K562 (cell line): Measurements from ENCODE around the gene CRYBB2. TPM values are rescaled to one million over a fixed set of nuclear protein-coding genes. Genes with fewer than 3 reads are reported as not detected.
"Not testable (repeated sequence)": the region's sequence is repeated elsewhere in the genome, so short reads cannot be mapped to it uniquely, and the experiment has no call there.

Experiments used
- ATAC-seq: fragments of 200-7000 bp; cut with Tn5 transposase; 3 replicates; pipeline ENCODE4 v1.9.1; 2020; ENCODE audit warnings: moderate library complexity
- BruUV-seq: library from RNA; stranded (reverse); fragments of 400-500 nt; replicated peaks from 2 replicates; lab custom pipeline; 2021; lab: Mats Ljungman, UMichigan
- CTCF ChIA-PET: fragments of 300-600 bp; formaldehyde crosslinking; extraction: SDS; loops from one replicate; lab custom pipeline; 2021; ENCODE audit warnings: low intra/inter-chr PET ratio; lab: Yijun Ruan, JAX
- POLR2A ChIA-PET: fragments of 300-600, 350-650 bp; sonication (Branson Sonifier 250); formaldehyde crosslinking; extraction: SDS; loops from one replicate; lab custom pipeline; 2021; ENCODE audit warnings: antibody characterized with exemption, inconsistent platforms; lab: Yijun Ruan, JAX
- DNase-seq, 4 experiments: peaks; one replicate each; pipeline versions ENCODE4 v3.0.0 to v3.0.0-alpha.2; 2011 to 2018; ENCODE audit warnings: low spot score in 3 of 4, mixed read lengths in 3 of 4; ENCODE audit errors: extremely low read depth in 1 of 4
- FAIRE-seq: peaks from 2 replicates; lab custom pipeline; 2011; peaks lifted over from hg19 to GRCh38; lab: Jason Lieb, UNC
- H2AFZ ChIP-seq: 2 replicates; pipeline ENCODE4 v1.6.0; 2011; ENCODE audit warnings: low read depth, low read length, control low read depth, inconsistent platforms
- H3K27ac ChIP-seq: fragments of 200-600 bp; 3 replicates; pipeline ENCODE4 v1.8.0; 2011; ENCODE audit warnings: low read depth, mild to moderate bottlenecking, control low read depth, inconsistent platforms, low read length, moderate library complexity, mixed read lengths; ENCODE audit errors: extremely low read depth
- H3K27me3 ChIP-seq, 2 experiments: fragments of 300-600 bp in 1 of 2; 2 replicates in 1 of 2; 3 replicates in 1 of 2; pipeline versions ENCODE4 v1.6.0 to v1.8.0; 2011; ENCODE audit warnings: inconsistent platforms in 2 of 2, low read length in 2 of 2, mild to moderate bottlenecking in 1 of 2, mixed read lengths in 1 of 2, moderate library complexity in 1 of 2; ENCODE audit not compliant: control insufficient read depth in 2 of 2, insufficient read depth in 2 of 2
- H3K36me3 ChIP-seq: fragments of 300-600 bp; 3 replicates; pipeline ENCODE4 v1.8.0; 2011; ENCODE audit warnings: mild to moderate bottlenecking, low read length, inconsistent platforms; ENCODE audit not compliant: control insufficient read depth, insufficient read depth
- H3K4me1 ChIP-seq, 2 experiments: fragments of 200-600 bp in 1 of 2; replicated peaks in 1 of 2; 2 replicates in 1 of 2; 3 replicates in 1 of 2; pipeline versions ENCODE4 v1.5.1 to v1.8.0; 2011; ENCODE audit warnings: inconsistent platforms in 2 of 2, low read length in 2 of 2, mild to moderate bottlenecking in 1 of 2, mixed read lengths in 1 of 2, moderate library complexity in 1 of 2; ENCODE audit not compliant: control insufficient read depth in 2 of 2, insufficient read depth in 2 of 2
- H3K4me2 ChIP-seq: 2 replicates; pipeline ENCODE4 v1.6.1; 2011; ENCODE audit warnings: low read length, control low read depth, inconsistent platforms, mixed read lengths; ENCODE audit not compliant: insufficient read depth
- H3K4me3 ChIP-seq: fragments of 200-600 bp; sonication (generic), shearing (Covaris generic); 2 replicates; pipeline ENCODE4 v1.5.1; 2016; ENCODE audit warnings: control low read depth, inconsistent platforms
- H3K79me2 ChIP-seq: fragments of 200-600 bp; 3 replicates; pipeline ENCODE4 v1.8.0; 2011; ENCODE audit warnings: low read length, inconsistent platforms; ENCODE audit not compliant: control insufficient read depth, insufficient read depth
- H3K9ac ChIP-seq, 2 experiments: 2 replicates each; pipeline versions ENCODE4 v1.6.0 to v1.6.1; 2011; ENCODE audit warnings: low read depth in 2 of 2, low read length in 2 of 2, control low read depth in 1 of 2, inconsistent platforms in 1 of 2, mild to moderate bottlenecking in 1 of 2, mixed read lengths in 1 of 2; ENCODE audit not compliant: insufficient read depth in 1 of 2
- H3K9me1 ChIP-seq: one replicate; pipeline ENCODE4 v1.6.0; 2011; ENCODE audit warnings: inconsistent platforms, mild to moderate bottlenecking, low read length, moderate library complexity; ENCODE audit not compliant: control insufficient read depth, insufficient read depth
- H3K9me3 ChIP-seq: replicated peaks from 2 replicates; pipeline ENCODE4 v1.5.1; 2011; ENCODE audit warnings: low read depth, low read length, inconsistent platforms; ENCODE audit not compliant: control insufficient read depth, insufficient read depth
- H4K20me1 ChIP-seq: replicated peaks from 2 replicates; pipeline ENCODE4 v1.6.1; 2011; ENCODE audit warnings: low read length, inconsistent platforms, mixed read lengths; ENCODE audit not compliant: control insufficient read depth, insufficient read depth
- WGBS: fragments of 100-300 bp; shearing (Covaris generic); methylation state at CpG from one replicate; pipeline ENCODE4 v1.1.6; 2016; ENCODE audit warnings: low coverage, mixed read lengths; ENCODE audit not compliant: insufficient coverage; ENCODE audit errors: missing lambda C conversion rate; 5-methylcytosine and 5-hydroxymethylcytosine counted together
- in situ Hi-C: fragments of 300-500 bp; cut with MboI; formaldehyde crosslinking; loops from 4 replicates; pipeline ENCODE4 v1.15.0; 2018; ENCODE audit warnings: inconsistent platforms, mixed read lengths
- intact Hi-C: fragments of 100-400 bp; cut with micrococcal nuclease; formaldehyde crosslinking; loops from 2 replicates; pipeline ENCODE4 v1.14.2; 2022
- polyA plus RNA-seq, 8 experiments: library from polyadenylated mRNA; depleted of rRNA in 4 of 8; stranded (reverse) in 5 of 8; unstranded in 3 of 8; fragments of >200 nt; fragmentation: Nextera tagmentation in 2 of 8; fragmentation: Illumina TruSeq in 1 of 8; extraction: Ambion mirVana in 2 of 8; extraction: Trizol in 1 of 8; gene quantifications; 2 replicates each; pipeline versions ENCODE4 v1.2.1 to v1.2.3, GENCODE V29; 2011 to 2014; ENCODE audit warnings: inconsistent platforms in 1 of 8, missing spikeins in 1 of 8
- total RNA-seq, 7 experiments: library from RNA; depleted of rRNA in 6 of 7; stranded (reverse); fragments of >200 nt in 6 of 7; fragmentation: Illumina TruSeq in 2 of 7; extraction: Trizol in 2 of 7; gene quantifications; 2 replicates each; pipeline versions ENCODE4 v1.2.1 to v1.2.3, GENCODE V29; 2011 to 2021; ENCODE audit warnings: low replicate concordance in 1 of 7

Gene CRYBB2
- total and polyA plus RNA-seq, 9 of the 15 experiments (the other 6 are each of a cell fraction or from before 2014, with no cell fraction given) = not detected

DNA sequence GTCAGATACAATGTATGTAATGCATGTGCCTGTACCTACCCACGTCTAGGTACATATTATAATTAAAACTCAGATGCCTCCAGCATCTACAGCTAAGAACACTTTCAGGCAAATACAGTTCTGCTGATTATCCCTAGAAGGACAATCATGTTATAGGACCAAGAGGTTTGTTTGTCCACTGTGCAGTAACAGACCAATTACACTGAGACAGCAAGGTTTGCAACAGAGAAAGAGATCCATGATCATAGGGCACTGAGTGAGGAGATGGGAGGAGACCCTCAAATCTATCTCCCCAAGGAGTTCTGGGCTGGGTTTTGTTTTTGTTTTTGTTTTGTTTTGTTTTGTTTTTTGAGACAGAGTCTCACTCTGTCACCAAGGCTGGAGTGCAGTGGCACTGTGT is 49.5 kb downstream of the CRYBB2 start:
- H3K9ac ChIP-seq, FAIRE-seq, H3K36me3 ChIP-seq, BruUV-seq, intact Hi-C loops, H3K27ac ChIP-seq, H3K4me3 ChIP-seq, H3K79me2 ChIP-seq, in situ Hi-C loops, CTCF ChIA-PET, POLR2A ChIA-PET, H4K20me1 ChIP-seq, DNase-seq, H3K9me1 ChIP-seq, H3K9me3 ChIP-seq, H2AFZ ChIP-seq, H3K4me1 ChIP-seq, H3K4me2 ChIP-seq, ATAC-seq, H3K27me3 ChIP-seq: not testable (repeated sequence)
- 0% methylated on average over 1 of the region's 1 CpG for WGBS

GRCh38 chr22:25270061-25270460 is 50.6 kb downstream of the CRYBB2 start:
- H3K9me3 ChIP-seq, DNase-seq, ATAC-seq, H2AFZ ChIP-seq, H3K4me2 ChIP-seq, H3K36me3 ChIP-seq, CTCF ChIA-PET, H3K79me2 ChIP-seq, in situ Hi-C loops, BruUV-seq, H3K9me1 ChIP-seq, H4K20me1 ChIP-seq, H3K9ac ChIP-seq, H3K27me3 ChIP-seq, H3K27ac ChIP-seq, H3K4me1 ChIP-seq, POLR2A ChIA-PET, H3K4me3 ChIP-seq, intact Hi-C loops: not testable (repeated sequence)
- WGBS = 0% methylated on average over 2 of the region's 2 CpGs
- peak; percentile 6 for FAIRE-seq

DNA sequence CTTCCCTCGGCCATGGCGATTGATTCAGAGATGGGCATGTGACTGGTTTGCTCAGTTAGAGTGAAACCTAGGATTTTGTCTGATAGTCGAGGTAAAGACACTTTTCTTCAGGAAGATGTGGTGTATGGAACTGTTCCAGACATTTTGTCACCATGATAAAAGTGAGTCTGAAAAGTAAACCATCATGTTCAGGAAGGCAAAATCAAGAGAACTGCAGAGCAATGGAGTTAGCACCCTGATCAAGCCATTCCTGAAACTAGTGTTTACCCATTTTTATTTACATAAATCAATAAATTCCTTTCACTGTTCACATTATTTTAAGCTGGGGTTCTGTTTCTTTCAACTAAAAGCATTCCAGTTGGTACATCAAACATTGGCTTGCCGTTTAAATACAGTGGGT is 53.8 kb downstream of the CRYBB2 start:
- H3K4me3 ChIP-seq, H3K9me3 ChIP-seq, BruUV-seq, FAIRE-seq, intact Hi-C loops, H3K9me1 ChIP-seq, ATAC-seq, H3K27ac ChIP-seq, H3K4me1 ChIP-seq, CTCF ChIA-PET, H2AFZ ChIP-seq, DNase-seq, in situ Hi-C loops, H3K36me3 ChIP-seq, H3K79me2 ChIP-seq, H3K27me3 ChIP-seq, H3K4me2 ChIP-seq, POLR2A ChIA-PET, H3K9ac ChIP-seq, H4K20me1 ChIP-seq: not testable (repeated sequence)
- 0% methylated on average over 4 of the region's 4 CpGs for WGBS

DNA sequence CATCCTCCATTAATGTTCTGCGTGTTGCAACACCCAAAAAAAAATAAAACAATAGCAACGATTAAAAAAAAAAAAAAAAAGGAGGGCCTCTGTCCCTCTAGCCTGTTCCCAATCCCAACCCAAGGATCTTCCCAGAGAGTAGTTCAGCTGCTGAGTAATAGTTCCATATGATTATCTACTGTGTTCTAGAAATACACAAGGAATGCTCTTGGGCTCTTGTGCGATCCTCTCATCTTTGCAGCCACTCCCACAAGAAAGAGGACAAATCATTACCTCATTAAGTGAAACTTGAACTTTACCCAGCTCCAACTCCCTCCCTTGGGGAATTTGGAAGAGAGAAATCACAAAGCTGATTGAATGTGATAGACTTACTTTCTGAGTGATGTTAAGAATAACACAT is 54.5 kb downstream of the CRYBB2 start:
- H2AFZ ChIP-seq, H3K4me3 ChIP-seq, H3K36me3 ChIP-seq, H3K79me2 ChIP-seq, POLR2A ChIA-PET, H3K4me1 ChIP-seq, intact Hi-C loops, CTCF ChIA-PET, ATAC-seq, BruUV-seq, H3K9me1 ChIP-seq, H4K20me1 ChIP-seq, H3K9me3 ChIP-seq, FAIRE-seq, H3K27me3 ChIP-seq, H3K27ac ChIP-seq, H3K4me2 ChIP-seq, H3K9ac ChIP-seq, DNase-seq, in situ Hi-C loops: not testable (repeated sequence)
- 0% methylated on average over 1 of the region's 3 CpGs for WGBS
